SK-N-SH (cell line): ENCODE measurements around the gene FUT7. TPM values are rescaled to one million over a fixed set of nuclear protein-coding genes. Genes with fewer than 3 reads are reported as not detected.

Experiments used
- CTCF ChIA-PET: fragments of 300-600, 350-600 bp; formaldehyde crosslinking; extraction: SDS; loops from one replicate; lab custom pipeline; 2021; lab: Yijun Ruan, JAX
- POLR2A ChIA-PET: fragments of 350-600 bp; sonication (Branson Sonifier 250); formaldehyde crosslinking; extraction: SDS; loops from one replicate; lab custom pipeline; 2020; ENCODE audit warnings: antibody characterized with exemption, inconsistent platforms; lab: Yijun Ruan, JAX
- DNase-seq: peaks from one replicate; pipeline ENCODE4 v3.0.0; 2012
- H2AFZ ChIP-seq: fragments of 200-600 bp; sonication (generic); 2 replicates; pipeline ENCODE4 v1.8.1; 2016; ENCODE audit warnings: antibody characterized with exemption, mild to moderate bottlenecking, low read depth
- H3F3A ChIP-seq: fragments of 200-600 bp; sonication (generic); replicated peaks from 2 replicates; pipeline ENCODE3; 2016; ENCODE audit warnings: antibody characterized with exemption, mild to moderate bottlenecking; ENCODE audit not compliant: insufficient read depth
- H3K27ac ChIP-seq, 2 experiments: fragments of 200-500 bp in 1 of 2; fragments of 200-600 bp in 1 of 2; sonication (Bioruptor generic) in 1 of 2; sonication (generic), shearing (Covaris generic) in 1 of 2; 2 replicates each; pipeline versions ENCODE4 v1.5.1 to v1.6.1; 2014 to 2016; ENCODE audit warnings: low read depth in 2 of 2, inconsistent platforms in 1 of 2, low read length in 1 of 2, mild to moderate bottlenecking in 1 of 2, mixed read lengths in 1 of 2
- H3K27me3 ChIP-seq: fragments of 200-600 bp; sonication (generic), shearing (Covaris generic); 2 replicates; pipeline ENCODE4 v1.6.1; 2016; ENCODE audit warnings: mixed run types; ENCODE audit not compliant: insufficient read depth
- H3K36me3 ChIP-seq, 2 experiments: fragments of 200-500 bp in 1 of 2; fragments of 200-600 bp in 1 of 2; sonication (Bioruptor generic) in 1 of 2; sonication (generic) in 1 of 2; replicated peaks in 1 of 2; 2 replicates each; pipeline versions ENCODE3 to v1.5.1; 2014 to 2016; ENCODE audit warnings: low read length in 1 of 2, mild to moderate bottlenecking in 1 of 2; ENCODE audit not compliant: insufficient read depth in 2 of 2, control insufficient read depth in 1 of 2
- H3K4me1 ChIP-seq, 2 experiments: fragments of 200-500 bp in 1 of 2; fragments of 200-600 bp in 1 of 2; sonication (Bioruptor generic) in 1 of 2; sonication (generic), shearing (Covaris generic) in 1 of 2; 2 replicates each; pipeline versions ENCODE4 v1.5.1 to v1.6.1; 2014 to 2016; ENCODE audit warnings: low read depth in 1 of 2, low read length in 1 of 2, mixed run types in 1 of 2; ENCODE audit not compliant: insufficient read depth in 2 of 2, control insufficient read depth in 1 of 2
- H3K4me2 ChIP-seq: fragments of 200-600 bp; sonication (generic), shearing (Covaris generic); 2 replicates; pipeline ENCODE4 v1.6.1; 2017; ENCODE audit warnings: mixed run types
- H3K4me3 ChIP-seq, 2 experiments: fragments of 200-500 bp in 1 of 2; fragments of 200-600 bp in 1 of 2; sonication (Bioruptor generic) in 1 of 2; sonication (generic), shearing (Covaris generic) in 1 of 2; 2 replicates each; pipeline versions ENCODE4 v1.5.1 to v1.8.1; 2014 to 2016; ENCODE audit warnings: low read depth in 2 of 2, inconsistent platforms in 1 of 2, low read length in 1 of 2, mild to moderate bottlenecking in 1 of 2, mixed read lengths in 1 of 2, moderate library complexity in 1 of 2
- H3K79me2 ChIP-seq: fragments of 200-600 bp; sonication (generic); 2 replicates; pipeline ENCODE4 v1.8.1; 2017; ENCODE audit warnings: mild to moderate bottlenecking; ENCODE audit not compliant: insufficient read depth
- H3K9ac ChIP-seq: fragments of 200-600 bp; sonication (generic); 2 replicates; pipeline ENCODE4 v1.6.1; 2017; ENCODE audit warnings: mixed run types
- H3K9me2 ChIP-seq: fragments of 200-600 bp; sonication (generic); 2 replicates; pipeline ENCODE4 v1.6.1; 2017; ENCODE audit warnings: mixed run types
- H3K9me3 ChIP-seq: fragments of 200-600 bp; sonication (generic); 2 replicates; pipeline ENCODE4 v1.6.1; 2017; ENCODE audit warnings: mixed run types, mild to moderate bottlenecking, moderate library complexity
- H4K20me1 ChIP-seq: fragments of 200-600 bp; sonication (generic); 2 replicates; pipeline ENCODE4 v1.6.1; 2017; ENCODE audit warnings: mild to moderate bottlenecking, mixed run types; ENCODE audit not compliant: insufficient read depth
- CHD2 ChIP-seq: fragments of 150-350 bp; IDR thresholded peaks from 2 replicates; pipeline ENCODE4 v1.6.1; 2018; ENCODE audit warnings: low read length; ENCODE audit not compliant: partially characterized antibody
- CTCF ChIP-seq: fragments of 200-600 bp; sonication (generic); IDR thresholded peaks from 2 replicates; pipeline ENCODE4 v1.6.1; 2017; ENCODE audit warnings: antibody characterized with exemption, mild to moderate bottlenecking, moderate library complexity
- ELF1 ChIP-seq: IDR thresholded peaks from 2 replicates; pipeline ENCODE4 v1.4.0; 2012
- EZH2phosphoT487 ChIP-seq: fragments of 200-600 bp; sonication (generic); IDR thresholded peaks from 2 replicates; pipeline ENCODE4 v1.6.1; 2017; ENCODE audit warnings: low read depth, mixed run types, mild to moderate bottlenecking, antibody characterized with exemption, moderate library complexity, borderline replicate concordance
- FOXJ3 ChIP-seq: sonication (generic); formaldehyde crosslinking; IDR thresholded peaks from 2 replicates; pipeline ENCODE4 v1.5.1; 2020; ENCODE audit warnings: mild to moderate bottlenecking, missing genetic modification reagents
- GABPA ChIP-seq: IDR thresholded peaks from 2 replicates; pipeline ENCODE4 v1.4.0; 2012; ENCODE audit warnings: low read depth, mild to moderate bottlenecking
- GATA2 ChIP-seq: sonication (generic); formaldehyde crosslinking; IDR thresholded peaks from 2 replicates; pipeline ENCODE4 v1.5.0; 2020; ENCODE audit warnings: mild to moderate bottlenecking, missing genetic modification reagents
- IRF3 ChIP-seq: fragments of 150-350 bp; IDR thresholded peaks from 2 replicates; pipeline ENCODE4 v1.6.1; 2016; ENCODE audit warnings: mild to moderate bottlenecking, low read depth, low read length
- JUND ChIP-seq: IDR thresholded peaks from 2 replicates; pipeline ENCODE4 v1.4.0; 2012
- NRF1 ChIP-seq: IDR thresholded peaks from 2 replicates; pipeline ENCODE4 v1.6.1; 2012; ENCODE audit warnings: low read depth, mild to moderate bottlenecking, low read length
- PBX3 ChIP-seq: IDR thresholded peaks from 2 replicates; pipeline ENCODE4; 2012
- POLR2AphosphoS5 ChIP-seq: IDR thresholded peaks from 2 replicates; pipeline ENCODE4 v1.6.1; 2012; ENCODE audit warnings: low read depth, low read length
- RAD21 ChIP-seq: IDR thresholded peaks from 2 replicates; pipeline ENCODE4 v1.6.1; 2012; ENCODE audit warnings: mild to moderate bottlenecking, low read length
- RCOR1 ChIP-seq: fragments of 150-350 bp; IDR thresholded peaks from 2 replicates; pipeline ENCODE4 v1.6.1; 2017; ENCODE audit warnings: antibody characterized with exemption, low read length
- RFX5 ChIP-seq: IDR thresholded peaks from 2 replicates; pipeline ENCODE4 v1.6.1; 2012; ENCODE audit warnings: mild to moderate bottlenecking, improper control_type of control experiment, low read length
- RXRA ChIP-seq: IDR thresholded peaks from 2 replicates; pipeline ENCODE4 v1.4.0; 2012; ENCODE audit warnings: low read depth, mild to moderate bottlenecking, borderline replicate concordance
- TCF12 ChIP-seq: IDR thresholded peaks from 2 replicates; pipeline ENCODE4 v1.4.0; 2012
- USF2 ChIP-seq: fragments of 150-350 bp; IDR thresholded peaks from 2 replicates; pipeline ENCODE4 v1.6.1; 2017; ENCODE audit warnings: antibody characterized with exemption, low read length, low read depth, borderline replicate concordance
- YY1 ChIP-seq: IDR thresholded peaks from 2 replicates; pipeline ENCODE4 v1.4.0; 2012; ENCODE audit warnings: low read depth, mild to moderate bottlenecking
- WGBS: methylation state at CpG from one replicate; pipeline ENCODE4 v1.1.6; 2017; ENCODE audit warnings: low lambda C conversion rate; 5-methylcytosine and 5-hydroxymethylcytosine counted together
- polyA plus RNA-seq, 3 experiments: library from polyadenylated mRNA; depleted of rRNA; stranded (reverse); fragments of >200 nt; gene quantifications; 2 replicates each; pipeline ENCODE4 v1.2.3, GENCODE V29; 2012

Gene FUT7
- polyA plus RNA-seq, 1 of the 3 experiments (the other 2 are of a cell fraction), result not detected

- Histone ChIP-seq H3K36me3 (peaks cover 0 to 17% of the 10 kb centered on the region in 2 experiments), H3K27me3 (no peaks in the 10 kb centered on the region), H3K79me2 (no peaks in the 10 kb centered on the region), H3F3A (peaks cover 3% of the 10 kb centered on the region), H3K4me1 (peaks cover 11 to 20% of the 10 kb centered on the region in 2 experiments; a peak in 2 of 4 replicates), H3K9me3 (no peaks in the 10 kb centered on the region), H3K27ac (no peak overlapping the region), H2AFZ (no peak overlapping the region), H3K4me2 (no peak overlapping the region), H3K9ac (no peak overlapping the region), H3K9me2 (no peaks in the 10 kb centered on the region), H4K20me1 (peaks cover 26% of the 10 kb centered on the region), H3K4me3 (no peak overlapping the region)
- POLR2A ChIA-PET, result interaction anchor here (1.9 kb wide), 1 partner anchor 13 kb away, joined by 7 read pairs; no protein-coding TSS in a partner anchor
- TF ChIP-seq USF2, result no peak
- TF ChIP-seq RAD21, result no peak
- TF ChIP-seq JUND, result no peak
- no peak for TF ChIP-seq CHD2
- no peak for TF ChIP-seq PBX3
- no peak for TF ChIP-seq ELF1
- no peak for TF ChIP-seq GATA2 (CRISPR knock-in tag)
- no peak for TF ChIP-seq RXRA
- no peak for TF ChIP-seq FOXJ3
- TF ChIP-seq CTCF, result no peak
- no peak for TF ChIP-seq YY1
- no peak for TF ChIP-seq RFX5
- TF ChIP-seq GABPA, result no peak
- no peak for TF ChIP-seq RCOR1
- TF ChIP-seq POLR2AphosphoS5, result no peak
- TF ChIP-seq IRF3, result no peak
- no peak for TF ChIP-seq EZH2phosphoT487
- TF ChIP-seq TCF12, result no peak
- TF ChIP-seq NRF1, result no peak
- WGBS, result 88% methylated on average over 11 of the region's 36 CpGs
- CTCF ChIA-PET, result interaction anchor here (0.7 to 19.8 kb wide), 4 partner anchors 8 to 22 kb away, joined by 3 to 803 read pairs (median 84); partner anchors contain the start of genes ABCA2 and SAPCD2
- no peak for DNase-seq
Observed at GRCh38 chr9:137042751-137043727, 11.2 kb upstream of the FUT7 start.
